Chondrocyte (in vitro differentiated cells): ENCODE results near the gene SMR3A. TPM values are rescaled to one million over a fixed set of nuclear protein-coding genes. Genes with fewer than 3 reads are reported as not detected.

Experiments
- DNase-seq: peaks from one replicate; pipeline ENCODE4 v3.0.0; 2021; ENCODE audit warnings: mixed read lengths, low spot score
- H3K27ac Mint-ChIP-seq: one replicate; pipeline ENCODE4 v1.8.0; 2021; ENCODE audit warnings: mild to moderate bottlenecking, moderate library complexity, mixed read lengths; ENCODE audit not compliant: unreplicated experiment
- H3K27me3 Mint-ChIP-seq: 2 replicates; pipeline ENCODE4 v1.8.0; 2021; ENCODE audit warnings: low read depth, mixed read lengths
- H3K36me3 Mint-ChIP-seq: 2 replicates; pipeline ENCODE4 v1.8.0; 2021; ENCODE audit warnings: low read depth, mixed read lengths
- H3K4me1 Mint-ChIP-seq: 2 replicates; pipeline ENCODE4 v1.8.0; 2021; ENCODE audit warnings: low read depth, mild to moderate bottlenecking, mixed read lengths
- H3K4me3 Mint-ChIP-seq: one replicate; pipeline ENCODE4 v1.8.0; 2021; ENCODE audit warnings: mild to moderate bottlenecking, moderate library complexity, mixed read lengths; ENCODE audit not compliant: unreplicated experiment
- H3K9me3 Mint-ChIP-seq: 2 replicates; pipeline ENCODE4 v1.8.0; 2021; ENCODE audit warnings: low read depth, mixed read lengths
- CTCF ChIP-seq: fragments of 200-600 bp; sonication (generic); IDR thresholded peaks from 2 replicates; pipeline ENCODE4 v1.5.0; 2021; ENCODE audit warnings: antibody characterized with exemption, mild to moderate bottlenecking, moderate library complexity
- total RNA-seq: library from RNA; stranded (reverse); gene quantifications from 3 replicates; pipeline ENCODE4 v1.2.1, GENCODE V29; 2021

Gene SMR3A
- total RNA-seq, 1 donor from 2014 or later: not detected

GRCh38 chr4:70336043-70336442, 24.5 kb upstream of the SMR3A start:
- Mint-ChIP-seq H3K4me1 (no peaks in the 10 kb centered on the region), H3K27ac (no peak overlapping the region), H3K9me3 (no peaks in the 10 kb centered on the region), H3K36me3 (no peaks in the 10 kb centered on the region), H3K27me3 (peaks cover 7% of the 10 kb centered on the region), H3K4me3 (no peak overlapping the region)
- TF ChIP-seq CTCF: no peak
- DNase-seq: no peak

GRCh38 chr4:70337886-70338420, 22.6 kb upstream of the SMR3A start:
- Mint-ChIP-seq H3K36me3 (no peaks in the 10 kb centered on the region), H3K27me3 (peaks cover 7% of the 10 kb centered on the region), H3K9me3 (no peaks in the 10 kb centered on the region), H3K4me1 (no peaks in the 10 kb centered on the region), H3K4me3 (no peak overlapping the region), H3K27ac (no peak overlapping the region)
- no peak for DNase-seq
- no peak for TF ChIP-seq CTCF

DNA sequence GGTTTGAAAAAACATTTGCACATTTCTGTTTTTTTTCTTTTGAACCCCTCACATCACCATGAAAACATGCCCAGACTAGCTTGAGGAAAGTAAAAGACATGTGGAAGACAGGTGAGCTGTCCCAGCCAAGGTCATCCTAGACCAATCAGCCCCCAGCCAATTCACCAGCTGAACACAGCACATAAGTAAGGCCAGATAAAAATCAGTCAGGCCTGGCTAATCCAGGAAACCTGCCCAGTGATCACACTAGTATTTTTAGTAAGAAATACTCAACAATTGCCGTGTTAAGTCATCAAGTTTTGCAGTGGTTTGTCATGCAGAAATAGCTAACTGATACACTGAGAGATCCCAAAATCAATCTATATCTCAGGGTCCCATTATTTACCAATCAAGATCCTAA, 4.4 kb upstream of the SMR3A start:
- peaks cover 1% of the 10 kb centered on the region for H3K36me3 Mint-ChIP-seq
- no peak for TF ChIP-seq CTCF
- H3K9me3 Mint-ChIP-seq: no peaks in the 10 kb centered on the region
- no peak for DNase-seq
- H3K4me3 Mint-ChIP-seq: no peak overlapping the region
- peaks cover 12% of the 10 kb centered on the region for H3K27me3 Mint-ChIP-seq
- H3K27ac Mint-ChIP-seq: no peak overlapping the region
- H3K4me1 Mint-ChIP-seq: no peaks in the 10 kb centered on the region

- Mint-ChIP-seq H3K9me3 (no peaks in the 10 kb centered on the region), H3K4me3 (no peak overlapping the region), H3K36me3 (peaks cover 1% of the 10 kb centered on the region), H3K4me1 (no peaks in the 10 kb centered on the region), H3K27me3 (peaks cover 12% of the 10 kb centered on the region), H3K27ac (no peak overlapping the region)
- no peak for TF ChIP-seq CTCF
- no peak for DNase-seq
Observed at GRCh38 chr4:70359115-70359661, 1.4 kb upstream of the SMR3A start.

GRCh38 chr4:70364002-70364401, 3.4 kb downstream of the SMR3A start:
- no peak for DNase-seq
- Mint-ChIP-seq H3K9me3 (no peaks in the 10 kb centered on the region), H3K4me1 (no peaks in the 10 kb centered on the region), H3K4me3 (no peak overlapping the region), H3K27ac (no peak overlapping the region), H3K36me3 (peaks cover 1% of the 10 kb centered on the region), H3K27me3 (peaks cover 7% of the 10 kb centered on the region)
- TF ChIP-seq CTCF: no peak
